Measurements from ENCODE around the gene NOTCH2. TPM values are rescaled to one million over a fixed set of nuclear protein-coding genes. Genes with fewer than 3 reads are reported as not detected.

The NOTCH2 gene
- total RNA-seq, 1 experiment from 2014 or later, result 53.7 TPM

GRCh38 chr1:119987112-119987511 lies 82.3 kb downstream of the NOTCH2 start:
- H2BK5ac ChIP-seq (ENCODE audit: insufficient read length, low read length), result no peak overlapping the region
- H3K14ac ChIP-seq (ENCODE audit: insufficient read depth, low read length), result no peak overlapping the region
- TF ChIP-seq CTCF (conservative IDR thresholded peaks at IDR 0.05), result no peak
- no peak overlapping the region for H2BK12ac ChIP-seq (ENCODE audit: insufficient read length, low read depth, low read length)
- no peaks in the 10 kb centered on the region for H3K27me3 ChIP-seq (ENCODE audit: insufficient read depth, low read length)
- Mint-ChIP-seq H3K27me3 (ENCODE audit: low read depth) (no peaks in the 10 kb centered on the region), H3K4me3 (no peak overlapping the region), H3K27ac (no peak overlapping the region; a peak in 1 of 7 replicates), H3K36me3 (ENCODE audit: insufficient read depth in 1 of 3, low read depth in 3 of 3) (peaks cover 0 to 9% (median 5%) of the 10 kb centered on the region in 3 experiments; a peak in 2 of 7 replicates), H3K4me1 (peaks cover 0 to 4% of the 10 kb centered on the region in 2 experiments; a peak in 1 of 4 replicates), H3K9me3 (no peaks in the 10 kb centered on the region)
- H2BK20ac ChIP-seq (ENCODE audit: low read depth, low read length, poor library complexity, severe bottlenecking), result no peak overlapping the region
- no peaks in the 10 kb centered on the region for H3K79me1 ChIP-seq (ENCODE audit: insufficient read depth, low read depth, low read length, poor library complexity, severe bottlenecking)
- H4K91ac ChIP-seq (ENCODE audit: insufficient read length, low read depth, low read length), result no peak overlapping the region
- no peak overlapping the region for H2AK5ac ChIP-seq (ENCODE audit: insufficient read length, low read length)
- H3K27ac ChIP-seq (ENCODE audit: insufficient read length, low read depth, low read length), result no peak overlapping the region
- no peak overlapping the region for H4K5ac ChIP-seq (ENCODE audit: insufficient read length, low read depth, low read length)
- H3K9ac ChIP-seq (ENCODE audit: extremely low read depth, insufficient read length, low read length), result no peak overlapping the region
- H3K4me2 ChIP-seq (ENCODE audit: insufficient read depth, insufficient read length, low read length), result no peak overlapping the region
- no peak overlapping the region for H3K18ac ChIP-seq (ENCODE audit: insufficient read length, low read depth, low read length)
- no peak overlapping the region for H2BK120ac ChIP-seq (ENCODE audit: low read depth, low read length, poor library complexity, severe bottlenecking)
- H2AFZ ChIP-seq (ENCODE audit: low read length), result no peak overlapping the region
- no CpG with 5 or more reads among the region's 2 CpGs for WGBS (ENCODE audit: extremely low coverage, insufficient read length, low lambda C conversion rate)
- H3K23me2 ChIP-seq (ENCODE audit: insufficient read length, low read depth, low read length, poor library complexity, severe bottlenecking), result no peaks in the 10 kb centered on the region
- DNase-seq, result no peak
- no peaks in the 10 kb centered on the region for H3K9me3 ChIP-seq (ENCODE audit: control insufficient read depth, low read depth, low read length)
- H4K20me1 ChIP-seq (ENCODE audit: control insufficient read depth, insufficient read depth, insufficient read length), result no peaks in the 10 kb centered on the region
- H3K23ac ChIP-seq (ENCODE audit: insufficient read length, low read depth, low read length), result no peak overlapping the region
- no peak overlapping the region for H3K4ac ChIP-seq (ENCODE audit: low read depth, low read length)
- H3K56ac ChIP-seq (ENCODE audit: insufficient read length, low read depth, low read length), result no peak overlapping the region
- H4K8ac ChIP-seq (replicated peaks; ENCODE audit: insufficient read length, low read depth, low read length), result no peak overlapping the region
- no peak overlapping the region for H2BK15ac ChIP-seq (ENCODE audit: low read depth, low read length)
- no peaks in the 10 kb centered on the region for H3K4me1 ChIP-seq (ENCODE audit: insufficient read depth, low read length)
- no peak overlapping the region for H3T11ph ChIP-seq (ENCODE audit: low read length)
- H3K79me2 ChIP-seq (ENCODE audit: insufficient read depth, low read length), result no peaks in the 10 kb centered on the region
